H1 (cell line): ENCODE results near the gene ANKRD6. TPM values are rescaled to one million over a fixed set of nuclear protein-coding genes. Genes with fewer than 3 reads are reported as not detected.

Experiments used
- CTCF ChIA-PET: fragments of 300-600 bp; sonication (Branson Sonifier 250); formaldehyde crosslinking; loops from one replicate; lab custom pipeline; 2021; ENCODE audit not compliant: partially characterized antibody; lab: Charles Lee
- POLR2A ChIA-PET: fragments of 300-600 bp; sonication (Branson Sonifier 250); formaldehyde crosslinking; loops from one replicate; lab custom pipeline; 2021; ENCODE audit warnings: inconsistent platforms; ENCODE audit not compliant: partially characterized antibody; lab: Charles Lee
- DNase-seq, 2 experiments: peaks; one replicate each; pipeline versions ENCODE4 v3.0.0 to v3.0.0-alpha.2; 2010 to 2022; ENCODE audit warnings: low spot score in 2 of 2, low read depth in 1 of 2, mixed read lengths in 1 of 2
- FAIRE-seq: peaks from 2 replicates; lab custom pipeline; 2011; peaks lifted over from hg19 to GRCh38; lab: Jason Lieb, UNC
- H2AFZ ChIP-seq: 2 replicates; pipeline ENCODE4 v1.8.1; 2012; ENCODE audit warnings: low read length, inconsistent platforms
- H2AK5ac ChIP-seq: 2 replicates; pipeline ENCODE4 v1.6.1; 2013; ENCODE audit warnings: low read depth, low read length
- H2BK120ac ChIP-seq: replicated peaks from 2 replicates; pipeline ENCODE3; 2013; ENCODE audit warnings: low read depth, low read length, inconsistent platforms
- H2BK12ac ChIP-seq: 2 replicates; pipeline ENCODE4 v1.6.1; 2013; ENCODE audit warnings: low read depth, low read length
- H2BK15ac ChIP-seq: 2 replicates; pipeline ENCODE4 v1.6.1; 2013; ENCODE audit warnings: low read length
- H2BK20ac ChIP-seq: 2 replicates; pipeline ENCODE4 v1.6.1; 2013; ENCODE audit warnings: low read length
- H2BK5ac ChIP-seq: 2 replicates; pipeline ENCODE4 v1.6.1; 2013; ENCODE audit warnings: low read depth, low read length
- H3K14ac ChIP-seq: 2 replicates; pipeline ENCODE4 v1.6.1; 2013; ENCODE audit warnings: inconsistent platforms; ENCODE audit not compliant: insufficient read length
- H3K18ac ChIP-seq: 2 replicates; pipeline ENCODE4 v1.6.1; 2013; ENCODE audit warnings: low read length; ENCODE audit errors: extremely low read depth
- H3K23ac ChIP-seq: 2 replicates; pipeline ENCODE4 v1.6.1; 2013; ENCODE audit warnings: inconsistent platforms; ENCODE audit not compliant: insufficient read length
- H3K23me2 ChIP-seq: 2 replicates; pipeline ENCODE4 v1.6.1; 2013; ENCODE audit warnings: low read depth, low read length
- H3K27ac ChIP-seq: 2 replicates; pipeline ENCODE4 v1.6.1; 2011; ENCODE audit warnings: low read depth, low read length, inconsistent platforms
- H3K27me3 ChIP-seq, 4 experiments: replicated peaks in 1 of 4; 1 replicate in 1 of 4; 2 replicates in 3 of 4; pipeline versions ENCODE4 v1.6.1 to v1.8.1; 2011 to 2013; ENCODE audit warnings: low read length in 3 of 4, mild to moderate bottlenecking in 3 of 4, inconsistent platforms in 2 of 4, mixed read lengths in 2 of 4, moderate library complexity in 1 of 4; ENCODE audit not compliant: control insufficient read depth in 3 of 4, insufficient read depth in 3 of 4; ENCODE audit errors: extremely low read depth in 1 of 4
- H3K36me3 ChIP-seq, 4 experiments: 2 replicates each; pipeline versions ENCODE4 v1.6.1 to v1.8.1; 2011 to 2013; ENCODE audit warnings: mild to moderate bottlenecking in 4 of 4, low read length in 3 of 4, moderate library complexity in 2 of 4, control low read depth in 1 of 4, inconsistent platforms in 1 of 4; ENCODE audit not compliant: insufficient read depth in 4 of 4, control insufficient read depth in 2 of 4
- H3K4ac ChIP-seq: replicated peaks from 2 replicates; pipeline ENCODE3; 2013; ENCODE audit warnings: low read length, low read depth, mixed read lengths, inconsistent platforms; ENCODE audit not compliant: insufficient read length
- H3K4me1 ChIP-seq, 4 experiments: replicated peaks in 1 of 4; 1 replicate in 1 of 4; 2 replicates in 3 of 4; pipeline versions ENCODE4 v1.6.1 to v1.8.1; 2011 to 2013; ENCODE audit warnings: low read length in 3 of 4, inconsistent platforms in 2 of 4, mixed read lengths in 1 of 4; ENCODE audit not compliant: insufficient read depth in 4 of 4, control insufficient read depth in 3 of 4
- H3K4me2 ChIP-seq, 2 experiments: 2 replicates each; pipeline versions ENCODE4 v1.6.1 to v1.8.1; 2011 to 2013; ENCODE audit warnings: low read depth in 2 of 2, low read length in 2 of 2, control low read depth in 1 of 2, inconsistent platforms in 1 of 2, mild to moderate bottlenecking in 1 of 2; ENCODE audit not compliant: insufficient read depth in 1 of 2
- H3K4me3 ChIP-seq, 4 experiments: fragments of 200-600, 300-600 bp in 1 of 4; sonication (generic), shearing (Covaris generic), sonication (Bioruptor Twin) in 1 of 4; 2 replicates each; pipeline versions ENCODE4 v1.5.1 to v1.8.1; 2011 to 2016; ENCODE audit warnings: low read length in 4 of 4, low read depth in 3 of 4, control low read depth in 2 of 4, inconsistent platforms in 2 of 4, mild to moderate bottlenecking in 2 of 4, mixed read lengths in 1 of 4, moderate library complexity in 1 of 4; ENCODE audit not compliant: insufficient read depth in 2 of 4; ENCODE audit errors: extremely low read depth in 1 of 4
- H3K56ac ChIP-seq: replicated peaks from 2 replicates; pipeline ENCODE3; 2013; ENCODE audit warnings: low read depth, mild to moderate bottlenecking, mixed read lengths, low read length, inconsistent platforms; ENCODE audit not compliant: insufficient read length
- H3K79me1 ChIP-seq: 2 replicates; pipeline ENCODE4 v1.6.1; 2013; ENCODE audit warnings: low read depth, low read length, control low read depth
- H3K79me2 ChIP-seq, 2 experiments: 2 replicates each; pipeline versions ENCODE4 v1.6.1 to v1.8.1; 2012 to 2013; ENCODE audit warnings: low read length in 2 of 2, mild to moderate bottlenecking in 2 of 2, inconsistent platforms in 1 of 2; ENCODE audit not compliant: insufficient read depth in 2 of 2, control insufficient read depth in 1 of 2
- H3K9ac ChIP-seq, 4 experiments: replicated peaks in 1 of 4; 1 replicate in 1 of 4; 2 replicates in 3 of 4; pipeline versions ENCODE4 v1.6.1 to v1.8.1; 2011 to 2013; ENCODE audit warnings: low read depth in 3 of 4, low read length in 3 of 4, control low read depth in 2 of 4, mild to moderate bottlenecking in 2 of 4, moderate library complexity in 2 of 4, inconsistent platforms in 1 of 4; ENCODE audit errors: extremely low read depth in 1 of 4
- H3K9me3 ChIP-seq, 2 experiments: 2 replicates each; pipeline versions ENCODE4 v1.6.1 to v1.8.1; 2012 to 2013; ENCODE audit warnings: mild to moderate bottlenecking in 2 of 2, moderate library complexity in 2 of 2, control low read depth in 1 of 2, inconsistent platforms in 1 of 2, low read depth in 1 of 2, low read length in 1 of 2, mixed read lengths in 1 of 2; ENCODE audit not compliant: insufficient read depth in 2 of 2
- H4K20me1 ChIP-seq, 2 experiments: replicated peaks in 1 of 2; 2 replicates each; pipeline versions ENCODE3 to v1.8.1; 2011 to 2013; ENCODE audit warnings: inconsistent platforms in 2 of 2, low read length in 2 of 2, mild to moderate bottlenecking in 1 of 2; ENCODE audit not compliant: insufficient read depth in 2 of 2, control insufficient read depth in 1 of 2
- H4K5ac ChIP-seq: 2 replicates; pipeline ENCODE4 v1.6.1; 2013; ENCODE audit warnings: low read length, low read depth, mixed read lengths, inconsistent platforms; ENCODE audit not compliant: insufficient read length
- H4K8ac ChIP-seq: 2 replicates; pipeline ENCODE4 v1.8.0; 2013; ENCODE audit warnings: mild to moderate bottlenecking, moderate library complexity, low read length, inconsistent platforms; ENCODE audit not compliant: insufficient read depth; ENCODE audit errors: extremely low read depth
- H4K91ac ChIP-seq: replicated peaks from 2 replicates; pipeline ENCODE3; 2013; ENCODE audit warnings: low read length, mixed read lengths, inconsistent platforms; ENCODE audit not compliant: insufficient read length
- BCL11A ChIP-seq, 2 experiments: IDR thresholded peaks; one replicate each; pipeline ENCODE4 v1.6.1; 2011; ENCODE audit warnings: low read depth in 2 of 2, low read length in 2 of 2, mild to moderate bottlenecking in 2 of 2
- CHD1 ChIP-seq: IDR thresholded peaks from 2 replicates; pipeline ENCODE4 v1.6.1; 2012; ENCODE audit warnings: low read depth, low read length, improper control_type of control experiment
- CTBP2 ChIP-seq: IDR thresholded peaks from 2 replicates; pipeline ENCODE4 v1.7.0; 2011; ENCODE audit warnings: borderline replicate concordance, mild to moderate bottlenecking, moderate library complexity, mixed read lengths, low read length; ENCODE audit not compliant: insufficient read depth, insufficient read length
- E2F6 ChIP-seq: IDR thresholded peaks from 2 replicates; pipeline ENCODE4 v1.6.1; 2012; ENCODE audit warnings: inconsistent platforms
- KDM1A ChIP-seq: fragments of 200-600, 300-600 bp; sonication (generic); IDR thresholded peaks from 2 replicates; pipeline ENCODE4 v1.7.1; 2016; ENCODE audit warnings: mild to moderate bottlenecking, low read length, borderline replicate concordance
- KDM4A ChIP-seq: IDR thresholded peaks from one replicate; pipeline ENCODE4 v1.7.1; 2012; ENCODE audit warnings: low read depth, mild to moderate bottlenecking, moderate library complexity, low read length, inconsistent platforms; ENCODE audit not compliant: severe bottlenecking
- POLR2A ChIP-seq, 2 experiments: IDR thresholded peaks; 1 replicate in 1 of 2; 2 replicates in 1 of 2; pipeline ENCODE4 v1.6.1; 2011; ENCODE audit warnings: low read depth in 2 of 2, low read length in 2 of 2, mild to moderate bottlenecking in 2 of 2; ENCODE audit errors: control extremely low read depth in 1 of 2
- SP2 ChIP-seq: IDR thresholded peaks from 2 replicates; pipeline ENCODE4 v1.6.1; 2012; ENCODE audit warnings: mild to moderate bottlenecking, low read length, inconsistent platforms
- SRF ChIP-seq: IDR thresholded peaks from 2 replicates; pipeline ENCODE4 v1.6.1; 2011; ENCODE audit warnings: mild to moderate bottlenecking, low read depth, low read length, moderate library complexity
- SUZ12 ChIP-seq: fragments of 200-600 bp; sonication (generic); IDR thresholded peaks from 2 replicates; pipeline ENCODE4 v1.6.1; 2012; ENCODE audit warnings: mild to moderate bottlenecking, inconsistent platforms, low read length, moderate library complexity, mixed read lengths
- TAF1 ChIP-seq: IDR thresholded peaks from 2 replicates; pipeline ENCODE4 v1.6.1; 2011; ENCODE audit warnings: mild to moderate bottlenecking, low read depth, low read length
- TEAD4 ChIP-seq: IDR thresholded peaks from 2 replicates; pipeline ENCODE4 v1.6.1; 2012; ENCODE audit warnings: low read depth, low read length, inconsistent platforms, mixed read lengths
- WGBS, 2 experiments: shearing (Covaris generic) in 1 of 2; methylation state at CpG; one replicate each; pipeline versions ENCODE4 v1.1.6 to v1.1.7; 2013 to 2015; ENCODE audit warnings: low lambda C conversion rate in 2 of 2, mixed read lengths in 2 of 2, inconsistent platforms in 1 of 2, low coverage in 1 of 2, missing lambda C conversion rate in 1 of 2; ENCODE audit not compliant: insufficient replicate concordance in 2 of 2, insufficient coverage in 1 of 2, insufficient read length in 1 of 2; ENCODE audit errors: extremely low coverage in 1 of 2, missing lambda C conversion rate in 1 of 2; 5-methylcytosine and 5-hydroxymethylcytosine counted together
- polyA plus RNA-seq, 7 experiments: library from polyadenylated mRNA; depleted of rRNA in 3 of 7; stranded (reverse) in 5 of 7; unstranded in 2 of 7; fragments of >200 nt in 5 of 7; fragments of 200-250 nt in 2 of 7; gene quantifications; 1 replicate in 5 of 7; 2 replicates in 1 of 7; 4 replicates in 1 of 7; pipeline versions ENCODE4 v1.2.1 to v1.2.3, GENCODE V29; 2011 to 2013; ENCODE audit warnings: missing spikeins in 2 of 7, mixed read lengths in 2 of 7
- total RNA-seq: library from RNA; stranded (reverse); fragmentation: NEBNext Ultra II Directional; extraction: Animal tissue kit (Norgen Biotek cat#: 25700); gene quantifications from 2 replicates; pipeline ENCODE4 v1.2.1, GENCODE V29; 2021

Gene ANKRD6
- total and polyA plus RNA-seq, 2 of the 8 experiments (the other 6 are each of a cell fraction or from before 2014, with no cell fraction given), result 5.9 to 12.8 TPM

GRCh38 chr6:89475101-89475500 is 42.1 kb downstream of the ANKRD6 start:
- Histone ChIP-seq H3K23me2 (no peaks in the 10 kb centered on the region; the same call in 1 of the 2 replicates), H4K91ac (no peak overlapping the region), H2AFZ (no peak overlapping the region), H3K9me3 (no peaks in the 10 kb centered on the region), H3K27ac (no peak overlapping the region), H3K18ac (no peak overlapping the region), H2BK120ac (no peak overlapping the region), H3K4me2 (no peak overlapping the region), H3K4me3 (no peak overlapping the region), H4K5ac (no peak overlapping the region), H4K20me1 (no peaks in the 10 kb centered on the region), H4K8ac (no peak overlapping the region), H3K4ac (no peak overlapping the region), H3K23ac (no peak overlapping the region), H2BK12ac (no peak overlapping the region), H3K9ac (no peak overlapping the region), H2AK5ac (no peak overlapping the region), H3K27me3 (no peaks in the 10 kb centered on the region), H3K56ac (no peak overlapping the region), H2BK5ac (no peak overlapping the region), H3K4me1 (no peaks in the 10 kb centered on the region), H3K14ac (no peak overlapping the region), H2BK20ac (no peak overlapping the region), H3K79me1 (no peaks in the 10 kb centered on the region; the same call in 1 of the 2 replicates), H2BK15ac (no peak overlapping the region), H3K36me3 (no peaks in the 10 kb centered on the region), H3K79me2 (no peaks in the 10 kb centered on the region)
- no peak for FAIRE-seq
- DNase-seq, result no peak
- ChIA-PET POLR2A (no interaction called here), CTCF (interaction anchor here (0.9 to 1.5 kb wide), 3 partner anchors 8 to 20 kb away, joined by 3 to 6 read pairs (median 4); no protein-coding TSS in a partner anchor)
- TF ChIP-seq CTBP2 (no peak), SRF (no peak), POLR2A (IDR thresholded peaks at IDR 0.05; ENCODE audit: control extremely low read depth in 1 of 2, low read depth in 2 of 2, low read length in 2 of 2) (no peak), SP2 (no peak), KDM1A (no peak), SUZ12 (no peak), TAF1 (no peak), CHD1 (no peak), TEAD4 (no peak), BCL11A (IDR thresholded peaks at IDR 0.05; ENCODE audit: low read depth in 2 of 2, low read length in 2 of 2) (no peak), E2F6 (no peak), KDM4A (no peak)
- 71% methylated on average over 2 of the region's 2 CpGs; no CpG with 5 or more reads in 1 of the 2 experiments for WGBS, 2 experiments
